ENCODE data around the gene RPP25L.
"Not testable (repeated sequence)": the region's sequence is repeated elsewhere in the genome, so short reads cannot be mapped to it uniquely, and the experiment has no call there.

The RPP25L gene

GRCh38 chr9:34611811-34612787 is at the start of gene RPP25L:
Gene RPP25L, minus strand, starts transcription at chr9:34612097. Its CDS starts 801 bp downstream, at chr9:34611296.
- peak; percentile 89 for DNase-seq

- no peak for DNase-seq
Measured at GRCh38 chr9:34659592-34660253, 47.8 kb upstream of the RPP25L start.

- DNase-seq: no peak
Measured at GRCh38 chr9:34658461-34658860, 46.6 kb upstream of the RPP25L start.

- DNase-seq: no peak
Measured at GRCh38 chr9:34656992-34657391, 45.1 kb upstream of the RPP25L start.

GRCh38 chr9:34655394-34655793 is 43.5 kb upstream of the RPP25L start:
- DNase-seq: no peak

GRCh38 chr9:34654323-34655051 is 42.6 kb upstream of the RPP25L start:
- no peak for DNase-seq

- DNase-seq: no peak
Measured at GRCh38 chr9:34653151-34654072, 41.5 kb upstream of the RPP25L start.

GRCh38 chr9:34652602-34653000 is 40.7 kb upstream of the RPP25L start:
- no peak for DNase-seq

- peak; percentile 71 for DNase-seq
Measured at GRCh38 chr9:34651876-34652601, 40.1 kb upstream of the RPP25L start, which contains the start of gene IL11RA. Gene IL11RA, plus strand, starts transcription at chr9:34652185. Its CDS starts 3,033 bp downstream, at chr9:34655218.

GRCh38 chr9:34651321-34651720 is 39.4 kb upstream of the RPP25L start:
- DNase-seq: no peak

- DNase-seq: no peak
Measured at GRCh38 chr9:34650816-34651215, 38.9 kb upstream of the RPP25L start.

- no peak for DNase-seq
Measured at GRCh38 chr9:34648673-34649072, 36.8 kb upstream of the RPP25L start.

GRCh38 chr9:34647651-34648050 is 35.8 kb upstream of the RPP25L start:
- DNase-seq: peak; percentile 21

GRCh38 chr9:34647084-34647403 is 35.1 kb upstream of the RPP25L start:
- DNase-seq: no peak

GRCh38 chr9:34646211-34647083 is 34.5 kb upstream of the RPP25L start, which contains the start of gene GALT:
Gene GALT, plus strand, starts transcription at chr9:34646675. Its CDS starts 30 bp downstream, at chr9:34646705.
- DNase-seq: peak; percentile 98

GRCh38 chr9:34644766-34645314 is 32.9 kb upstream of the RPP25L start:
- DNase-seq: no peak

GRCh38 chr9:34642679-34643078 is 30.8 kb upstream of the RPP25L start:
- no peak for DNase-seq

- DNase-seq: not testable (repeated sequence)
Measured at GRCh38 chr9:34639322-34639721, 27.4 kb upstream of the RPP25L start.

- peak; percentile 15 for DNase-seq
Measured at GRCh38 chr9:34638138-34638445, 26.2 kb upstream of the RPP25L start.

Data from CD4-positive, alpha-beta T cell treated with Interleukin-6 for 4 hours (primary cell).